Esophagus squamous epithelium (tissue), 5 donors: ENCODE data around the gene PHF21B. TPM values are rescaled to one million over a fixed set of nuclear protein-coding genes. Genes with fewer than 3 reads are reported as not detected.

Source experiments
- DNase-seq: peaks from one replicate; lab custom pipeline; 2025; lab: John Stamatoyannopoulos, UW
- H3K27ac ChIP-seq, 4 donors: fragments of 200-600 bp; sonication (generic); one replicate each; pipeline ENCODE4 v1.5.1; 2016 to 2019; ENCODE audit warnings: mild to moderate bottlenecking in 1 of 4
- H3K27me3 ChIP-seq, 4 donors: fragments of 200-600 bp; sonication (generic); 1 replicate in 3 of 4; 2 replicates in 1 of 4; pipeline versions ENCODE4 v1.5.1 to v1.6.0; 2017 to 2021; ENCODE audit warnings: antibody characterized with exemption in 1 of 4
- H3K36me3 ChIP-seq, 3 donors: fragments of 200-600 bp; sonication (generic); one replicate each; pipeline ENCODE4 v1.5.1; 2016 to 2019
- H3K4me1 ChIP-seq, 3 donors: fragments of 200-600 bp; sonication (generic); one replicate each; pipeline ENCODE4 v1.5.1; 2017 to 2019
- H3K4me3 ChIP-seq, 4 donors: fragments of 200-600 bp; sonication (generic); 1 replicate in 3 of 4; 2 replicates in 1 of 4; pipeline ENCODE4 v1.5.1; 2016 to 2019; ENCODE audit warnings: mild to moderate bottlenecking in 2 of 4, moderate library complexity in 1 of 4
- H3K9me3 ChIP-seq, 3 donors: fragments of 200-600 bp; sonication (generic); one replicate each; pipeline ENCODE4 v1.5.1; 2016 to 2019
- CTCF ChIP-seq, 6 experiments: fragments of 450-650 bp in 4 of 6; fragments of 200-600 bp in 2 of 6; sonication (generic) in 2 of 6; IDR thresholded peaks; one replicate each; pipeline ENCODE4 v1.5.1; 2016 to 2019; ENCODE audit warnings: antibody characterized with exemption in 6 of 6, mild to moderate bottlenecking in 4 of 6, moderate library complexity in 4 of 6
- POLR2A ChIP-seq, 4 donors: fragments of 450-650 bp; IDR thresholded peaks; one replicate each; pipeline ENCODE4 v1.6.1; 2017; ENCODE audit warnings: antibody characterized with exemption in 4 of 4, mild to moderate bottlenecking in 4 of 4, moderate library complexity in 3 of 4
- WGBS, 2 donors: methylation state at CpG; one replicate each; pipeline ENCODE4 v1.1.5; 2018; 5-methylcytosine and 5-hydroxymethylcytosine counted together
- intact Hi-C: fragments of 100-400 bp; cut with DNase I; formaldehyde crosslinking; loops from one replicate; pipeline ENCODE4 v1.15.0; 2022
- total RNA-seq, 4 donors: library from RNA; depleted of rRNA; stranded (reverse); fragments of >200 nt; gene quantifications; one replicate each; pipeline ENCODE4 v1.1.0, GENCODE V29; 2016
- donor health status: DM: yes; HTN: yes; CAD: no.

The PHF21B gene
- total RNA-seq, 4 donors from 2014 or later = 0.04 to 0.19 TPM; not detected in 2

- Histone ChIP-seq H3K4me1 (no peaks in the 10 kb centered on the region), H3K27ac (no peak overlapping the region), H3K9me3 (peaks cover 0 to 17% (median 10%) of the 10 kb centered on the region in 3 donors), H3K4me3 (no peak overlapping the region), H3K27me3 (no peaks in the 10 kb centered on the region), H3K36me3 (peaks cover 0 to 4% (median 0%) of the 10 kb centered on the region in 3 donors)
- intact Hi-C loops = no loop called here
- WGBS, 2 donors = 83 to 91% methylated on average over 2 to 6 of the region's 8 CpGs
- no peak for DNase-seq
- no peak for TF ChIP-seq CTCF (IDR thresholded peaks at IDR 0.05)
- no peak for TF ChIP-seq POLR2A (IDR thresholded peaks at IDR 0.05)
Measured at GRCh38 chr22:44845191-44845590, 164.6 kb downstream of the PHF21B start.

GRCh38 chr22:44842417-44842816 is 167.4 kb downstream of the PHF21B start:
- 60 to 79% methylated on average over 1 to 3 of the region's 7 CpGs for WGBS, 2 donors
- H3K36me3 ChIP-seq = no peaks in the 10 kb centered on the region
- no peaks in the 10 kb centered on the region for H3K4me1 ChIP-seq
- intact Hi-C loops = no loop called here
- H3K9me3 ChIP-seq = peaks cover 0 to 17% (median 10%) of the 10 kb centered on the region in 3 donors
- no peak overlapping the region for H3K27ac ChIP-seq
- H3K4me3 ChIP-seq = no peak overlapping the region
- no peak for DNase-seq
- H3K27me3 ChIP-seq = no peaks in the 10 kb centered on the region
- TF ChIP-seq POLR2A (IDR thresholded peaks at IDR 0.05) (no peak), CTCF (IDR thresholded peaks at IDR 0.05) (no peak)

- H3K9me3 ChIP-seq = peaks cover 0 to 19% (median 10%) of the 10 kb centered on the region in 3 donors
- intact Hi-C loops = no loop called here
- H3K27ac ChIP-seq = no peak overlapping the region
- no peaks in the 10 kb centered on the region for H3K27me3 ChIP-seq
- no peak for DNase-seq
- 76 to 78% methylated on average over 16 to 26 of the region's 30 CpGs for WGBS, 2 donors
- H3K36me3 ChIP-seq = peaks cover 0 to 3% (median 0%) of the 10 kb centered on the region in 3 donors
- no peaks in the 10 kb centered on the region for H3K4me1 ChIP-seq
- no peak overlapping the region for H3K4me3 ChIP-seq
- no peak for TF ChIP-seq CTCF (IDR thresholded peaks at IDR 0.05)
- no peak for TF ChIP-seq POLR2A (IDR thresholded peaks at IDR 0.05)
Measured at GRCh38 chr22:44840611-44841322, 169.0 kb downstream of the PHF21B start.

- intact Hi-C loops = no loop called here
- no peak for TF ChIP-seq POLR2A (IDR thresholded peaks at IDR 0.05)
- no peak for TF ChIP-seq CTCF (IDR thresholded peaks at IDR 0.05)
- Histone ChIP-seq H3K4me1 (no peaks in the 10 kb centered on the region), H3K36me3 (peaks cover 0 to 12% (median 0%) of the 10 kb centered on the region in 3 donors), H3K27ac (no peak overlapping the region), H3K27me3 (no peaks in the 10 kb centered on the region), H3K9me3 (peaks cover 0 to 26% (median 10%) of the 10 kb centered on the region in 3 donors), H3K4me3 (no peak overlapping the region)
- WGBS, 2 donors = 91 to 94% methylated on average over 6 to 7 of the region's 13 CpGs
- DNase-seq = no peak
Measured at GRCh38 chr22:44839721-44840120, 170.1 kb downstream of the PHF21B start.

GRCh38 chr22:44839061-44839460 is 170.7 kb downstream of the PHF21B start:
- intact Hi-C loops = no loop called here
- 74 to 89% methylated on average over 2 to 5 of the region's 7 CpGs for WGBS, 2 donors
- H3K27ac ChIP-seq = no peak overlapping the region
- peaks cover 0 to 12% (median 0%) of the 10 kb centered on the region in 3 donors for H3K36me3 ChIP-seq
- peaks cover 0 to 23% (median 6%) of the 10 kb centered on the region in 3 donors for H3K9me3 ChIP-seq
- no peak for DNase-seq
- no peaks in the 10 kb centered on the region for H3K4me1 ChIP-seq
- H3K27me3 ChIP-seq = no peaks in the 10 kb centered on the region
- no peak for TF ChIP-seq CTCF (IDR thresholded peaks at IDR 0.05)
- no peak for TF ChIP-seq POLR2A (IDR thresholded peaks at IDR 0.05)
- H3K4me3 ChIP-seq = no peak overlapping the region
